Measurements from ENCODE around the gene SORCS2.

Gene SORCS2

GRCh38 chr4:7651461-7651921 is 459.2 kb downstream of the SORCS2 start:
- H3K9me3 Mint-ChIP-seq, result no peaks in the 10 kb centered on the region
- ATAC-seq (no peak), DNase-seq (no peak)
- H3K4me3 Mint-ChIP-seq, result no peak overlapping the region
- peaks cover 52% of the 10 kb centered on the region for H3K27me3 Mint-ChIP-seq
- H3K27ac Mint-ChIP-seq, result no peak overlapping the region
- peaks cover 41% of the 10 kb centered on the region for H3K4me1 Mint-ChIP-seq

- Mint-ChIP-seq H3K4me3 (no peak overlapping the region), H3K27ac (no peak overlapping the region), H3K27me3 (peaks cover 47% of the 10 kb centered on the region), H3K4me1 (peaks cover 41% of the 10 kb centered on the region), H3K9me3 (no peaks in the 10 kb centered on the region)
- ATAC-seq (no peak), DNase-seq (no peak)
These were observed 459.7 kb downstream of the SORCS2 start for GRCh38 chr4:7652006-7652405.

- no peak for ATAC-seq
These were observed 460.1 kb downstream of the SORCS2 start for GRCh38 chr4:7652451-7652881.

GRCh38 chr4:7652906-7653305 is 460.6 kb downstream of the SORCS2 start:
- Mint-ChIP-seq H3K27ac (peak overlapping the region; percentile 43 to 81), H3K4me3 (no peak overlapping the region), H3K9me3 (no peaks in the 10 kb centered on the region), H3K4me1 (peaks cover 39% of the 10 kb centered on the region), H3K27me3 (peaks cover 40% of the 10 kb centered on the region)
- ATAC-seq (no peak), DNase-seq (no peak)

More at GRCh38 chr4:7652451-7652881, 460.1 kb downstream of the SORCS2 start:
- no peak overlapping the region for H3K4me3 Mint-ChIP-seq
- H3K27me3 Mint-ChIP-seq, result peaks cover 44% of the 10 kb centered on the region
- no peak for DNase-seq
- peak overlapping the region in 1 of 2 donors; percentile 81 for H3K27ac Mint-ChIP-seq
- H3K9me3 Mint-ChIP-seq, result no peaks in the 10 kb centered on the region
- H3K4me1 Mint-ChIP-seq, result peaks cover 41% of the 10 kb centered on the region

GRCh38 chr4:7653510-7654369 is 461.4 kb downstream of the SORCS2 start:
- H3K4me3 Mint-ChIP-seq, result no peak overlapping the region
- peak overlapping the region in 1 of 2 donors; percentile 37 for H3K27ac Mint-ChIP-seq
- peaks cover 31% of the 10 kb centered on the region for H3K4me1 Mint-ChIP-seq

GRCh38 chr4:7654550-7655445 is 462.5 kb downstream of the SORCS2 start:
- no peak for ATAC-seq
- no peak overlapping the region for H3K4me3 Mint-ChIP-seq
- no peak for DNase-seq
- peaks cover 21% of the 10 kb centered on the region for H3K4me1 Mint-ChIP-seq
- peak overlapping the region in 1 of 2 donors; percentile 15 for H3K27ac Mint-ChIP-seq
- H3K27me3 Mint-ChIP-seq, result peaks cover 35% of the 10 kb centered on the region
- H3K9me3 Mint-ChIP-seq, result no peaks in the 10 kb centered on the region

More at GRCh38 chr4:7653510-7654369, 461.4 kb downstream of the SORCS2 start:
- Mint-ChIP-seq H3K9me3 (no peaks in the 10 kb centered on the region), H3K27me3 (peaks cover 35% of the 10 kb centered on the region)
- ATAC-seq (no peak), DNase-seq (no peak)

- H3K27ac Mint-ChIP-seq, result peak overlapping the region in 1 of 2 donors; percentile 10
- peaks cover 35% of the 10 kb centered on the region for H3K27me3 Mint-ChIP-seq
- H3K4me3 Mint-ChIP-seq, result no peak overlapping the region
- no peaks in the 10 kb centered on the region for H3K9me3 Mint-ChIP-seq
- no peak for ATAC-seq
- H3K4me1 Mint-ChIP-seq, result peaks cover 13% of the 10 kb centered on the region
- no peak for DNase-seq
These were observed 463.3 kb downstream of the SORCS2 start for GRCh38 chr4:7655511-7656243.

- Mint-ChIP-seq H3K4me1 (peaks cover 7% of the 10 kb centered on the region), H3K9me3 (no peaks in the 10 kb centered on the region), H3K27ac (no peak overlapping the region), H3K27me3 (peaks cover 29% of the 10 kb centered on the region), H3K4me3 (no peak overlapping the region)
- ATAC-seq (no peak), DNase-seq (no peak)
These were observed 464.0 kb downstream of the SORCS2 start for GRCh38 chr4:7656244-7656800.

- Mint-ChIP-seq H3K27me3 (peaks cover 17% of the 10 kb centered on the region), H3K4me1 (peaks cover under 1% of the 10 kb centered on the region), H3K4me3 (no peak overlapping the region), H3K9me3 (no peaks in the 10 kb centered on the region), H3K27ac (no peak overlapping the region)
- no peak for ATAC-seq
- no peak for DNase-seq
These were observed 465.4 kb downstream of the SORCS2 start for GRCh38 chr4:7657545-7658297.

GRCh38 chr4:7658341-7659204 is 466.2 kb downstream of the SORCS2 start:
- peaks cover 16% of the 10 kb centered on the region for H3K27me3 Mint-ChIP-seq
- no peak for ATAC-seq
- H3K9me3 Mint-ChIP-seq, result no peaks in the 10 kb centered on the region
- no peak overlapping the region for H3K27ac Mint-ChIP-seq
- H3K4me1 Mint-ChIP-seq, result no peaks in the 10 kb centered on the region
- DNase-seq, result no peak
- H3K4me3 Mint-ChIP-seq, result no peak overlapping the region

GRCh38 chr4:7659429-7660175 is 467.3 kb downstream of the SORCS2 start:
- Mint-ChIP-seq H3K4me3 (no peak overlapping the region), H3K27me3 (peaks cover 11% of the 10 kb centered on the region), H3K4me1 (no peaks in the 10 kb centered on the region), H3K27ac (no peak overlapping the region), H3K9me3 (no peaks in the 10 kb centered on the region)
- DNase-seq, result no peak
- ATAC-seq, result no peak

GRCh38 chr4:7660176-7661039 is 468.1 kb downstream of the SORCS2 start:
- Mint-ChIP-seq H3K9me3 (no peaks in the 10 kb centered on the region), H3K27me3 (peaks cover 3% of the 10 kb centered on the region), H3K4me1 (no peaks in the 10 kb centered on the region), H3K4me3 (no peak overlapping the region), H3K27ac (no peak overlapping the region)
- ATAC-seq, result no peak
- DNase-seq, result no peak

All from stimulated activated naive CD8-positive, alpha-beta T cell treated with anti-CD3 and anti-CD28 coated beads, Interleukin-15, amount 100 ng/mL, for 72 hours (primary cell).